ENCODE data around the gene PLS3.
A peak's percentile ranks its signal among the peaks of the same experiment; 100 is the strongest.

Gene PLS3

DNA sequence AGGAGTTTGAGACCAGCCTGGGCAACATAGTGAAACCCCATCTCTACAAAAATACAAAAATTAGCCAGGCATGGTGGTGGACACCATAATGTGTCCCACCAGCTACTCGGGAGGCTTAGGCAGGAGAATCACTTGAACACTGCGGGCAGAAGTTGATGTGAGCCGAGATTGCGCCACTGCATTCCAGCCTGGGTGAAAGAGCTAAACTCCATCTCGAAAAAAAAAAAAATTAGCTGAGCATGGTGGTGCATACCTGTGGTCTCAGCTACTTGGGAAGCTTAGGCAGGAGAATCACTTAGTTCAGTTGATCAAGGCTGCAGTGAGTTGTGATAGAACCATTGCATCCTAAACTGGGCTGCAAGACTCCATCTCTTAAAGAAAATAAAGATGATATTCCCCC is 91.2 kb downstream of the PLS3 start:
- no peak for DNase-seq
- intact Hi-C loops (cut with DNase I) = loop anchor here (5.0 to 10.0 kb wide), 2 partner anchors 40 to 293 kb away; no protein-coding TSS in a partner anchor

DNA sequence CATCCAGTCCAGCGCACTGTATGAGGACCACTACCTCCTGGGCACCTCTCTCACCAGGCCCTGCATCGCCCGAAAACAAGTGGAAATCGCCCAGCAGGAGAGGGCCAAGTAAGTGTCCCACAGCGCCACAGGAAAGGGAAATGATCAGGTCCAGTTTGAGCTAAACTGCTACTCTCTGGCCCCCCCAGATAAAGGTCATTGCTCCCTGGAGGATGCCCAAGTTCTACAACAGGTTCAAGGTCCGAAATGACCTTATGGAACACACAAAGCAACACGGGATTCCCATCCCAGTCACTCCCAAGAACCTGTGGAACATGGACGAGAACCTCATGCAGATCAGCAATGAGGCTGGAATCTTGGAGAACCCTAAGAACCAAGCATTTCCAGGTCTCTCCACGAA is 104.1 kb downstream of the PLS3 start:
- no peak for DNase-seq
- intact Hi-C loops (cut with DNase I) = no loop called here

DNA sequence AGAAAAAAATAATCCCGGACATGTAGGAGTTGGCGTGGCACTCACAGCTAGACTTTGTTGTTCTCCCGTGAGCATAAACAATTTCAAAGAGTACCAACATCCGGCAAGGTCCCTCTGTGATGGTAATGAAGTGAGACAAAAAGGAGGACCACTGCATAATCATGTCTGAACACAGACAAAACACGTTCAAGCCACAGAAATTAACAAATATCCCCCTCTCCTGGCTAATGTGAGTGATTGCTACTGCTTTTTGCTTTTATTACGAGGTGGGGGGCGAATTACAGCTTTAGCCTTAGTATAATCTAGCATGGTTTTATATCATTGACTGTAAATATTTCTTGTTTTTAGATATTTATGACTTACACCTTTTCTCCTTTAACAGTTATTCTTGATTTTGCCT is 118.5 kb downstream of the PLS3 start:
- DNase-seq = no peak

DNA sequence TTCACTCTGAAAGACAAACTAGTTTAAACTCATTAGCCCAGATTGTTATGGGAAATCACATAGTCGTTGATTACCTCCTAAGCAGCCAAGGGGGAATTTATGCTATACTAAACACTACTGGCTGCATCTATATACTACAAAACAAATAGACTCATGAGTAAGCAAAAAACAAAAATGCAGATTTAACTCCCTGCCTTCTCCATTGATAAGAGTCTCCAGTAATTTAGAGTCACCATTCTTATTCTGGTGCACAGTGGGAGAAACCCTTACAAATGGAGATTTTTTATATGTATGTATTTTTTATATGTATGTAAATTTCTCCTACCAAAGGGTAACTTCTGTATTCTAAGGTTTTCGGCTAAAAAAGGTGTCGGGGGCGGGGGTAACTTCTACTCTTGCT is 126.6 kb downstream of the PLS3 start:
- intact Hi-C loops (cut with DNase I) = no loop called here
- DNase-seq = no peak

More for the DNA sequence above, 118.5 kb downstream of the PLS3 start:
- intact Hi-C loops (cut with DNase I) = no loop called here

DNA sequence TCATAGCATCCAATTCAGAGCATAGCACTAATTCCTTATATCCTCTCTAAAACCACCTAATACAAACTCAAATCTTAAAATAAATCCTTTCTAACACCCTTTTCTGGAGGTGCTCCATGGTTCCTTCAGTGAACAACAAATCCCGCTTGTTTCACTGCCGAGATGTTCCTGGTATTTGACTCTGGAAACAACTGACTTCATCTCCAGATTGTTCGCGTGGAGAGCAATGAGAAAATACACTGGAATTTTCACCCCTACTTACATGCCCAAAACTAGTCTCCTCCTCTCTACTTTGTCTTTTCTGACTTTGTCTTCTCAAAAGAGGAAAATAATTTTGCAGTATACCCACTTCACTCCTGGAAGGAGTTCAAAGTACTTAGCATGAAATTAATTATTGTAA is 129.0 kb downstream of the PLS3 start:
- no peak for DNase-seq
- intact Hi-C loops (cut with DNase I) = loop anchor here (5.0 kb wide), 2 partner anchors 38 to 363 kb away; no protein-coding TSS in a partner anchor

DNA sequence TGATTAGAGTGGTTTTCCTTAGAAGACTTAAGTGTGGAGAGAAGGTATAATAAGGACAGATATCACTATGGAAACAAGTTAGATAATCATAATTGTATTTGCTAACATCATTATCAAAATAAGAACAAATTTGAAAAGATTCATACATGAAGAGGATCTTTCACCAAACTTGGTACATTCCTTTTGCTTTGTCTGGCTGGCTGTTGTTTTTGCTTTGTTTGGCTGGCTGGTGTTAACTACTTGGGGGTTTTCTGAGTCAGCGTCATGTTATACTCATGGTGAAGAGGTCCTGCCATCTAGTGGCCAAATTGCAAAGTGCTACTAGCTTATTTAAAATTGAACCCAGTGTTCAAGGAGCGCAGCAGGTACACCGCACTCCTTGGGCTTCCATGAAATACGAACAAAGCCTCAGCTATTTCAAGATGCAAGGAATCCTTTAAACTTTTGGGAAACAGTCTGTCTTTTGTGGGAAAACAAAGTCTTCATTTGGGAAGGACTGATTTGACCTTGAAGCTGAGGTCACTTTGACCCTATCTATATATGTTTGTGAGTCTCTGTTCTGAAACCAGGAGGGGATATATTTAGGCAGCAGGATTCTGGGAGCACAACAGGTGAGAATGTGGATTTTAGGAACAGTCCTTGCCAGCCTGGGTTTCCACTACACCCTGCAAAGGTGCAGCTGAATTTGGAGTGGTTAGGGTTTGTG is 129.7 kb downstream of the PLS3 start:
- intact Hi-C loops (cut with DNase I) = loop anchor here (5.0 kb wide), 2 partner anchors 38 to 363 kb away; no protein-coding TSS in a partner anchor
- DNase-seq = peak in 5 of 10 donors; percentile 4 to 41 (median 17)

DNA sequence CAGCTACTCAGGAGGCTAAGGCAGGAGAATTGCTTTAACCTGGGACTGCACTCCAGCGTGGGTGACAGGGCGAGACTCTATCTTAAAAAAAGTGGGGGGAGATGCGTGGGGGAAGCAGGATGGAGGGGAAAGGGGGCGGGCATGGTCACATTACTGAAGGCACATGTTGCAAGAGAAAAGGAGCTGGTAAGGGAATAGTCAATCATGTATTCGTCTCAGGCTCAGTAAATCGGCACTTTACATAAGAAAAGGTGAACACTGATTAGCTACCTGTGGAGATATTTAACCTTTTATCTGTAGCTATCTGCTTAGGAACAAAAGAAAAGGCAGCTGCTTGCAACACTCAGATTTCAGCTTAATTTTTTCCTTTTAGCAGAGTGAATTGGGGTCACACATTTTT is 132.5 kb downstream of the PLS3 start:
- intact Hi-C loops (cut with DNase I) = loop anchor here (5.0 kb wide), 2 partner anchors 41 to 366 kb away; no protein-coding TSS in a partner anchor
- no peak for DNase-seq

DNA sequence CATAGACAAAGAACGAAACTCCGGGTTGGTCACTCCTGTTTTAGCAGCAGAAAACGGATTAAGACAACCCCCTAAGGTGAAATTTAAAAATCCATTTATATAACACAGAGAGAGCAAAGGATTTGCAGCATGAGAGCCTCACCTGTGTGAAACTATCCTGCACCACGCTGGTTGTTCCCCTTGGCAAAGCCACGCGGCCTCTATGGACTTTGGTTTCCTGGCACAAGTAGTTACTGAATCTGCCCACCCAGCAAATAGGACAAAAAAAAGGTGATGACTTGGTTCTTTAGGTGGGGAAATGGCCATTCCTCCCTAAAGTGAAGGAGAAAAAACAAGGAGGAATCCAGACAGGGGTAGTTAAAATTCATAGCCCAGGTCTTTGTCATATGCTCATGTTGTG is 133.1 kb downstream of the PLS3 start:
- intact Hi-C loops (cut with DNase I) = loop anchor here (5.0 kb wide), 2 partner anchors 42 to 367 kb away; no protein-coding TSS in a partner anchor

DNA sequence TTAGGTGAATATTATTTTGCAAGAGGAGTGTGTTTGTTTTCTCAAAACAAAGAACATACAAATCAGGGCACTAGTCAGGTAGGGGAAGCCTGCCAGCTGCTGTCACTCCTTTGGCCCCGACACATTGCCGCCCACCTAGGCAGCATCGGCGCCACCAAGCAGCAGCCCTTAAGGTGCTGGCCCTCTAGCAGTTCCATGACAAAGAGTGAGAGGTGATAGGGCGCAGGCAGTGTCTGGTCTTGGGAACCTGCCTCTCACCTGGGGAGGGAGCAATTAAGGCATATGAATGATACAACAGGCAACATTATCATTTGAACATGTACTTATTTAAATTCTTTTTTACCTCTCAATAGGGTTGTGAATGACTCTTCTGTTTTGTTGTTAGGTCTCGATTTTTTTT is 135.1 kb downstream of the PLS3 start:
- no peak for DNase-seq
- intact Hi-C loops (cut with DNase I) = no loop called here

More for the DNA sequence above, 133.1 kb downstream of the PLS3 start:
- no peak for DNase-seq

DNA sequence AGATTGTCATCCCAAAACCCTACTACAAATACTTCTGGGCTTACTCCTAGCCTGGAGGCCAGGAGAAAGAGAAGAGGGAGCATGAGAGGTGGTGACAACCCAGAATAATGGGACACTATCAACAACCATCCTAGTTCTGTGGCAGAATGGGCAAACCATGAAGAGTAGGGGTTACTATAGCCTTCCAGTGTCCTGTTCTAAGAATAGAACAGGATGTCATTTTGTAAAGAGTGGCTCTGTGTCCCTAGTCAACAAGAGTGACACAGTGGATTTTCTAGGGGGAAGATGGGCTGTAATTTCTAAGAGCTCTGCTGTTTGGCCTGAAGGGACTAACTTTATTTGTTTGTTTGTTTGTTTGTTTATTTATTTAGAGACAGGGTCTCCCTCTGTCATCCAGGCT is 136.0 kb downstream of the PLS3 start:
- DNase-seq = no peak

DNA sequence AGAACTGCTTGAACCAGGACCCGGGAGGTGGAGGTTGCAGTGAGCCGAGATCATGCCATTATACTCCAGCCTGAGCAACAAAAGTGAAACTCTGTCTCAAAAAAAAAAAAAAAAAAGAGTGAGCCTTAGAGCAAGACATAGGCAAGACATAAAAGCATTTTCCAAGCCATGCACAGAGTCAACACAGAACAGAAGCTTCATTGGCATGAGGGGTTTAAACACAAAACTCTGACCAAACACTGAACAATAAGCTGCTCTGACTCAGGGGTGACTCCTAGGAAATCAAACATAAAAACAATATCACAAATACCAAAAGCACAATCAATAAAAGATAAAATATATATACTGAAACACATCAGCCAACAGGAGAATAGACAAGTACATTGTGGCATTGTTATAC is 136.8 kb downstream of the PLS3 start:
- no peak for DNase-seq
- intact Hi-C loops (cut with DNase I) = no loop called here

More for the DNA sequence above, 136.0 kb downstream of the PLS3 start:
- intact Hi-C loops (cut with DNase I) = no loop called here
